GDM1 (cell line): Measurements from ENCODE around the gene KLHDC7B.

Experiments
- DNase-seq: peaks from one replicate; lab custom pipeline; 2025; lab: John Stamatoyannopoulos, UW

KLHDC7B gene

GRCh38 chr22:50545522-50546325, at the start of gene KLHDC7B:
TSS of gene KLHDC7B (plus strand) at chr22:50545899. CDS start at chr22:50546244, 345 bp downstream.
- DNase-seq = no peak

GRCh38 chr22:50497093-50497492, 48.6 kb upstream of the KLHDC7B start:
- no peak for DNase-seq

GRCh38 chr22:50498322-50498890, 47.3 kb upstream of the KLHDC7B start:
- DNase-seq = peak; percentile 52

GRCh38 chr22:50500452-50500851, 45.2 kb upstream of the KLHDC7B start:
- no peak for DNase-seq

GRCh38 chr22:50502096-50502495, 43.6 kb upstream of the KLHDC7B start:
- no peak for DNase-seq

GRCh38 chr22:50502628-50503474, 42.8 kb upstream of the KLHDC7B start:
- DNase-seq = no peak

GRCh38 chr22:50503475-50504145, 42.1 kb upstream of the KLHDC7B start:
- DNase-seq = no peak

- no peak for DNase-seq
Observed at GRCh38 chr22:50504369-50505211, 41.1 kb upstream of the KLHDC7B start.

- DNase-seq = no peak
Observed at GRCh38 chr22:50505276-50505775, 40.4 kb upstream of the KLHDC7B start.

GRCh38 chr22:50505776-50506610, 39.7 kb upstream of the KLHDC7B start:
- no peak for DNase-seq

GRCh38 chr22:50506611-50507420, 38.9 kb upstream of the KLHDC7B start:
- no peak for DNase-seq

GRCh38 chr22:50507421-50507990, 38.2 kb upstream of the KLHDC7B start, which contains the start of gene LMF2:
TSS of gene LMF2 (minus strand) at chr22:50507702. CDS start at chr22:50507675, 27 bp downstream.
- no peak for DNase-seq

GRCh38 chr22:50507991-50508884, 37.5 kb upstream of the KLHDC7B start, which contains the start of gene NCAPH2:
TSS of gene NCAPH2 (plus strand) at chr22:50508224. CDS start at chr22:50508338, 114 bp downstream.
- DNase-seq = peak; percentile 94

- DNase-seq = no peak
Observed at GRCh38 chr22:50508897-50509296, 36.8 kb upstream of the KLHDC7B start.

- DNase-seq = no peak
Observed at GRCh38 chr22:50513175-50513574, 32.5 kb upstream of the KLHDC7B start.

- DNase-seq = no peak
Observed at GRCh38 chr22:50516068-50516467, 29.6 kb upstream of the KLHDC7B start.

- no peak for DNase-seq
Observed at GRCh38 chr22:50516891-50517290, 28.8 kb upstream of the KLHDC7B start.
